Caki2 (cell line): Measurements from ENCODE around the gene MB. TPM values are rescaled to one million over a fixed set of nuclear protein-coding genes. Genes with fewer than 3 reads are reported as not detected.

Source experiments
- DNase-seq: peaks from one replicate; pipeline ENCODE4 v3.0.0-alpha.2; 2015; ENCODE audit warnings: low read depth
- in situ Hi-C: cut with HindIII; loops from 2 replicates; pipeline ENCODE4 v1.10.0; 2016; ENCODE audit warnings: low sequenced_read_pairs, low pct_unique_long_range_greater_than_20kb, mixed read lengths
- total RNA-seq: library from RNA; depleted of rRNA; stranded (reverse); fragments of >200 nt; shearing (Covaris generic); gene quantifications from 2 replicates; pipeline ENCODE4 v1.2.3, GENCODE V29; 2014; ENCODE audit warnings: low replicate concordance

Gene MB
- total RNA-seq, 1 experiment from 2014 or later: 2.5 TPM

GRCh38 chr22:35621451-35621850, 4.3 kb upstream of the MB start:
- DNase-seq: no peak
- in situ Hi-C loops: no loop called here

- in situ Hi-C loops: no loop called here
- DNase-seq: no peak
Observed at GRCh38 chr22:35620624-35621251, 3.6 kb upstream of the MB start.

- no peak for DNase-seq
- in situ Hi-C loops: no loop called here
Observed at GRCh38 chr22:35619336-35620094, 2.4 kb upstream of the MB start.

GRCh38 chr22:35618427-35619223, 1.5 kb upstream of the MB start:
- no peak for DNase-seq
- in situ Hi-C loops: no loop called here

- in situ Hi-C loops: no loop called here
- DNase-seq: no peak
Observed at GRCh38 chr22:35616043-35616442, 1.1 kb downstream of the MB start.

- no peak for DNase-seq
- in situ Hi-C loops: no loop called here
Observed at GRCh38 chr22:35615156-35615555, 2.0 kb downstream of the MB start.

GRCh38 chr22:35614404-35614803, 2.7 kb downstream of the MB start:
- DNase-seq: no peak
- in situ Hi-C loops: no loop called here

- in situ Hi-C loops: no loop called here
- no peak for DNase-seq
Observed at GRCh38 chr22:35612903-35613302, 4.2 kb downstream of the MB start.

GRCh38 chr22:35611891-35612576, 5.1 kb downstream of the MB start:
- in situ Hi-C loops: no loop called here
- DNase-seq: no peak

- in situ Hi-C loops: no loop called here
- DNase-seq: no peak
Observed at GRCh38 chr22:35611200-35611890, 5.8 kb downstream of the MB start.

GRCh38 chr22:35610741-35611140, 6.4 kb downstream of the MB start:
- DNase-seq: no peak
- in situ Hi-C loops: no loop called here

GRCh38 chr22:35609761-35610160, 7.4 kb downstream of the MB start:
- no peak for DNase-seq
- in situ Hi-C loops: no loop called here

GRCh38 chr22:35609261-35609660, 7.9 kb downstream of the MB start:
- DNase-seq: no peak
- in situ Hi-C loops: no loop called here

- in situ Hi-C loops: no loop called here
- DNase-seq: no peak
Observed at GRCh38 chr22:35608088-35608487, 9.0 kb downstream of the MB start.

- in situ Hi-C loops: no loop called here
- DNase-seq: no peak
Observed at GRCh38 chr22:35606916-35607315, 10.2 kb downstream of the MB start.

- DNase-seq: no peak
- in situ Hi-C loops: no loop called here
Observed at GRCh38 chr22:35605851-35606481, 11.2 kb downstream of the MB start.

- in situ Hi-C loops: no loop called here
- no peak for DNase-seq
Observed at GRCh38 chr22:35605369-35605680, 11.8 kb downstream of the MB start.
